OCI-LY3 (cell line): Measurements from ENCODE around the gene FARP1.

ENCODE experiments used
- CTCF ChIP-seq: fragments of 200-600, 300-600 bp; sonication (generic); IDR thresholded peaks from 2 replicates; pipeline ENCODE4 v1.5.1; 2014; ENCODE audit warnings: antibody characterized with exemption, low read length, low read depth
- EZH2phosphoT487 ChIP-seq: fragments of 200-600 bp; shearing (Covaris generic); IDR thresholded peaks from 2 replicates; pipeline ENCODE4 v1.6.1; 2018; ENCODE audit warnings: antibody characterized with exemption, mixed run types, low read depth

DNA sequence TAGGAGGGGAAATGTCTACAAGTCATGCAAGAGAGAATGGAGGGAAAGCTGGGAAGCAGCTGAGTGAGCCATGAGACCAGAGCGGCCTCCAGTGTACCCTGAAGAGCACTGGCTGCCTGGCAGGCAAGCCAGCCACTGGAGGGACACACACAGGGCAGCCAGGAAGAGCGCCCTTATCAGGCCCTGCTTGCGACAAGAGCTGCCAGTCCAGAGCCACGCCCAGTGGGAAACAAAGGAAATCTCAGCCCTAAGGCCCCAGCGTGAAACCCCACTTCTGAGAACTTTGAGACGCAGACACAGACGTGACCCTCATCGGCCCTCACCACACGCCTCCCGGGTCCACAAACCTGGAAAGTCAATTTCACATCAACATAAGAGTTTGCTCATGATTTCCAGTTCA is 329.0 kb downstream of the FARP1 start:
- no peak for TF ChIP-seq CTCF
- no peak for TF ChIP-seq EZH2phosphoT487
